Measurements from ENCODE around the gene HTR6. TPM values are rescaled to one million over a fixed set of nuclear protein-coding genes. Genes with fewer than 3 reads are reported as not detected.

Gene HTR6
- total and polyA plus RNA-seq, 2 of the 4 experiments (the other 2 are of a cell fraction), result not detected

- Histone ChIP-seq H2AK9ac (replicated peaks; ENCODE audit: low read depth, low read length, poor library complexity) (peak overlapping the region; percentile 7), H4K20me1 (ENCODE audit: insufficient read depth, low read length) (no peaks in the 10 kb centered on the region), H3K23ac (ENCODE audit: low read depth, low read length) (no peak overlapping the region), H3K18ac (ENCODE audit: low read depth, low read length) (no peak overlapping the region), H3K56ac (ENCODE audit: extremely low read depth, insufficient read depth, low read length) (no peak overlapping the region), H4K5ac (ENCODE audit: low read depth, low read length) (no peak overlapping the region), H2BK20ac (ENCODE audit: low read depth, low read length) (no peak overlapping the region), H2BK15ac (ENCODE audit: low read depth, low read length) (no peak overlapping the region), H2BK120ac (ENCODE audit: low read depth, low read length) (no peak overlapping the region), H3K14ac (replicated peaks; ENCODE audit: low read depth, low read length) (no peak overlapping the region), H3K36me3 (ENCODE audit: control insufficient read depth, insufficient read depth, low read length) (peaks cover 2% of the 10 kb centered on the region), H3K4ac (ENCODE audit: low read depth, low read length) (no peak overlapping the region), H2AK5ac (ENCODE audit: low read depth, low read length) (peak overlapping the region; percentile 8; the same call in 1 of the 2 replicates), H3K9ac (ENCODE audit: low read depth, low read length) (no peak overlapping the region), H3K79me1 (ENCODE audit: low read depth in 1 of 2, low read length in 2 of 2) (no peaks in the 10 kb centered on the region), H2BK5ac (ENCODE audit: low read depth, low read length, poor library complexity, severe bottlenecking) (no peak overlapping the region), H4K8ac (ENCODE audit: low read depth in 2 of 2, low read length in 2 of 2) (peak overlapping the region in 1 of 2 experiments; percentile 8; a peak in 1 of 4 replicates), H4K91ac (ENCODE audit: insufficient read depth, low read depth, low read length) (no peak overlapping the region), H3K4me3 (ENCODE audit: insufficient read depth, low read depth, low read length) (no peak overlapping the region), H3K4me2 (ENCODE audit: low read depth, low read length) (peak overlapping the region; percentile 12; the same call in 1 of the 2 replicates), H3K27me3 (ENCODE audit: control insufficient read depth, insufficient read depth, low read length) (no peaks in the 10 kb centered on the region), H3K9me1 (ENCODE audit: insufficient read depth, low read length) (peaks cover 2% of the 10 kb centered on the region; the same call in 1 of the 2 replicates), H3K9me3 (ENCODE audit: control insufficient read depth, insufficient read depth, low read length) (no peaks in the 10 kb centered on the region), H2AFZ (replicated peaks; ENCODE audit: low read length, poor library complexity) (peak overlapping the region; percentile 79), H3K27ac (ENCODE audit: insufficient read depth, low read length) (no peak overlapping the region), H3K4me1 (ENCODE audit: control insufficient read depth, insufficient read depth, low read length) (no peaks in the 10 kb centered on the region)
- no CpG with 5 or more reads among the region's 12 CpGs for WGBS, 2 experiments (ENCODE audit: extremely low coverage in 2 of 2, insufficient read length in 1 of 2)
- dilution Hi-C loops (cut with HindIII; ENCODE audit: low sequenced_read_pairs, unreplicated experiment), result no loop called here
- intact Hi-C loops (cut with micrococcal nuclease), result loop anchor here (1.0 to 5.0 kb wide), 5 partner anchors 49 to 437 kb away; partner anchors contain the start of gene OTUD3
- TF ChIP-seq CTCF (conservative IDR thresholded peaks at IDR 0.05; ENCODE audit: low read depth, low read length) (peak; percentile 95), MXI1 (IDR thresholded peaks at IDR 0.05; ENCODE audit: borderline replicate concordance, low read depth, low read length) (no peak), SMC3 (IDR thresholded peaks at IDR 0.05; ENCODE audit: low read depth, low read length) (peak; percentile 86), MAZ (IDR thresholded peaks at IDR 0.05; ENCODE audit: borderline replicate concordance, low read depth, low read length) (peak; percentile 40; the same call in 1 of the 2 replicates), POLR2A (IDR thresholded peaks at IDR 0.05; ENCODE audit: low read depth, low read length) (no peak), RAD21 (IDR thresholded peaks at IDR 0.05; ENCODE audit: low read length) (peak; percentile 81), CEBPB (IDR thresholded peaks at IDR 0.05; ENCODE audit: low read depth, low read length) (no peak), RFX5 (IDR thresholded peaks at IDR 0.05; ENCODE audit: low read depth, low read length) (no peak), MAFK (IDR thresholded peaks at IDR 0.05; ENCODE audit: low read depth, low read length) (no peak), RCOR1 (IDR thresholded peaks at IDR 0.05; ENCODE audit: insufficient replicate concordance, low read length) (no peak)
- TF ChIP-seq, protein P1, sequence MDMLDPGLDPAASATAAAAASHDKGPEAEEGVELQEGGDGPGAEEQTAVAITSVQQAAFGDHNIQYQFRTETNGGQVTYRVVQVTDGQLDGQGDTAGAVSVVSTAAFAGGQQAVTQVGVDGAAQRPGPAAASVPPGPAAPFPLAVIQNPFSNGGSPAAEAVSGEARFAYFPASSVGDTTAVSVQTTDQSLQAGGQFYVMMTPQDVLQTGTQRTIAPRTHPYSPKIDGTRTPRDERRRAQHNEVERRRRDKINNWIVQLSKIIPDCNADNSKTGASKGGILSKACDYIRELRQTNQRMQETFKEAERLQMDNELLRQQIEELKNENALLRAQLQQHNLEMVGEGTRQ (IDR thresholded peaks at IDR 0.05; ENCODE audit: low read depth, low read length), result no peak
- CTCF ChIA-PET, result interaction anchor here (1.0 to 1.6 kb wide), 11 partner anchors 11 to 96 kb away, joined by 3 to 7 read pairs (median 4); no protein-coding TSS in a partner anchor
- ATAC-seq (ENCODE audit: low read depth) (peak; percentile 100), DNase-seq (peak; percentile 93)
- POLR2A ChIA-PET (ENCODE audit: unreplicated experiment), result no interaction called here
- no TSS peak for BruUV-seq (replicated peaks)
- in situ Hi-C loops (cut with MboI; ENCODE audit: low sequenced_read_pairs), result no loop called here
These were observed 50.9 kb downstream of the HTR6 start for GRCh38 chr1:19715334-19716203.
